BLaER1 (cell line): Measurements from ENCODE around the gene PSMD1.
"Not testable (repeated sequence)": the region's sequence is repeated elsewhere in the genome, so short reads cannot be mapped to it uniquely, and the experiment has no call there.

ENCODE experiments used
- H3K27ac ChIP-seq: shearing (Covaris generic); formaldehyde crosslinking; 2 replicates; pipeline ENCODE4 v1.8.1; 2022
- H3K27me3 ChIP-seq: shearing (Covaris generic); formaldehyde crosslinking; 2 replicates; pipeline ENCODE4 v1.8.1; 2022
- H3K36me3 ChIP-seq: shearing (Covaris generic); formaldehyde crosslinking; 2 replicates; pipeline ENCODE4 v1.8.1; 2022
- H3K4me1 ChIP-seq: shearing (Covaris generic); formaldehyde crosslinking; 2 replicates; pipeline ENCODE4 v1.8.1; 2022
- H3K4me2 ChIP-seq: shearing (Covaris generic); formaldehyde crosslinking; 2 replicates; pipeline ENCODE4 v1.8.1; 2022
- H3K4me3 ChIP-seq: shearing (Covaris generic); formaldehyde crosslinking; 2 replicates; pipeline ENCODE4 v1.8.1; 2022
- H3K9ac ChIP-seq: shearing (Covaris generic); formaldehyde crosslinking; 2 replicates; pipeline ENCODE4 v1.8.1; 2022
- H3K9me3 ChIP-seq: shearing (Covaris generic); formaldehyde crosslinking; 2 replicates; pipeline ENCODE4 v1.8.1; 2022
- H4K20me1 ChIP-seq: shearing (Covaris generic); formaldehyde crosslinking; 2 replicates; pipeline ENCODE4 v1.8.1; 2022
- Cebpa-rat ChIP-seq: shearing (Covaris generic); IDR thresholded peaks from 2 replicates; pipeline ENCODE4 v1.8.1; 2022

Gene PSMD1

DNA sequence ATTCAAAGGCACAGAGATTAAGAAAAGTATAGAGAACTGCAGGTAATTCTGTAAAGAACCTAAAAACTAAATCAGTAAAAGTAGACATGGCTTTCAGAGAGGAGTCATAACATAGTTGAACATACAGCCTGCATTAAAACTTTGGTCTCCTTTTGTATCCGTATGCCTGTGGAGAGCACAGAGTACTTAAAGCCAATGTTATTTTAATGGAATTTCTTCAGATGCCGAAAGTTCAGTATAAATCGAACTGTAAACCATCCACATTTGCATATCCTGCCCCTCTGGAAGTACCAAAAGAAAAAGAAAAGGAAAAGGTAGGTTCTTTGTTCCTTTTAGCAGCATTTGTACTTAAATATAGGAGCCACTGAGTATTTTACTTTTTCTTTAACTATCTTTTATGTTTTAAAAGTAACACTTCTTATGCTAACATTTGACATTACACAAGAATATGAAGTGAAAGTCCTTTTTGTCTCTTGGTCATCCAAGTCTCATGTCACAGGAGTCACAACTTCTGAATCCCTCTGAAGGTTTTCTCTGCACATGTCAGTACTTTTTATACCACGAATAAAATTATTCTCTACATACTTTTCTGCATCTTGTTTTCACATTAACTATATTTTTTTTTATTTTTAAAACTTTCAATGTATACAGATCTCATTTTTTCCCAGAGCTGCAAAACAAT lies 106.9 kb downstream of the PSMD1 start:
- Histone ChIP-seq H3K4me3 (no peak overlapping the region), H3K4me1 (peaks cover 1% of the 10 kb centered on the region; the same call in 1 of the 2 replicates), H3K9ac (no peak overlapping the region), H3K9me3 (no peaks in the 10 kb centered on the region), H4K20me1 (no peaks in the 10 kb centered on the region), H3K27ac (no peak overlapping the region), H3K36me3 (peaks cover 77% of the 10 kb centered on the region), H3K27me3 (no peaks in the 10 kb centered on the region), H3K4me2 (no peak overlapping the region)
- no peak for TF ChIP-seq Cebpa-rat

DNA sequence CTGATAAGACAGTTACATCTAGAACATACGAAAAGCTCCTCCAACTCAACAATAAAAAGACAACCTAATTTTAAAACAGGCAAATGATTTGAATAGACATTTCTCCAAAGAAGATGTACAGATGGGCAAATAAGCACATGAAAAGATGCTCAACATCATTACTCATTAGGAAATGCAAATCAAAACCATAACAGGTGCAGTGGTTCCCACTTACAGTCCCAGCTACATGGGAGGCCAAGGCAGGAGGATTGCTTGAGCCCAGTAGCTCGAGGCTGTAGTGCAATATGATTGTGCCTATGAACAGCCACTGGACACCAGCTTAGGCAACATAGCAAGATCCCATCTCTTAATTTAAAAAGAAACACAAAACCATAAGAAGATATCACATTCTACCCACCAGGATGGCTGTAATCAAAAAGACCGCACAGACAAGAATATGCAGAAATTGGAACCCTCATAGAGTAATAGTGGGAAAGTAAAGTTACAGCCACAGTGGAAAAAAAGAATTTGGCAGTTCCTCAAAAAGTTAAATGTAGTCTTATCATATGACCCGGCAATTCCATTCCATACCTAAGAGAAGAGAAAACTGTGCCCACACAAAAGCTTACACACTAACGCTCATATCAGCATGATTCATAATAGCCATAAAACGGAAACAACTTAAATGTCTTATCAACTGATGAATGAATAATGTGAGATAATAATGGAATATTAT lies 111.2 kb downstream of the PSMD1 start:
- Histone ChIP-seq H3K36me3 (peaks cover 90% of the 10 kb centered on the region), H3K9me3 (no peaks in the 10 kb centered on the region), H3K4me3 (no peak overlapping the region), H3K9ac (no peak overlapping the region), H3K4me2 (no peak overlapping the region), H4K20me1 (no peaks in the 10 kb centered on the region), H3K27me3 (no peaks in the 10 kb centered on the region), H3K27ac (no peak overlapping the region), H3K4me1 (peaks cover 5% of the 10 kb centered on the region; the same call in 1 of the 2 replicates)
- no peak for TF ChIP-seq Cebpa-rat

DNA sequence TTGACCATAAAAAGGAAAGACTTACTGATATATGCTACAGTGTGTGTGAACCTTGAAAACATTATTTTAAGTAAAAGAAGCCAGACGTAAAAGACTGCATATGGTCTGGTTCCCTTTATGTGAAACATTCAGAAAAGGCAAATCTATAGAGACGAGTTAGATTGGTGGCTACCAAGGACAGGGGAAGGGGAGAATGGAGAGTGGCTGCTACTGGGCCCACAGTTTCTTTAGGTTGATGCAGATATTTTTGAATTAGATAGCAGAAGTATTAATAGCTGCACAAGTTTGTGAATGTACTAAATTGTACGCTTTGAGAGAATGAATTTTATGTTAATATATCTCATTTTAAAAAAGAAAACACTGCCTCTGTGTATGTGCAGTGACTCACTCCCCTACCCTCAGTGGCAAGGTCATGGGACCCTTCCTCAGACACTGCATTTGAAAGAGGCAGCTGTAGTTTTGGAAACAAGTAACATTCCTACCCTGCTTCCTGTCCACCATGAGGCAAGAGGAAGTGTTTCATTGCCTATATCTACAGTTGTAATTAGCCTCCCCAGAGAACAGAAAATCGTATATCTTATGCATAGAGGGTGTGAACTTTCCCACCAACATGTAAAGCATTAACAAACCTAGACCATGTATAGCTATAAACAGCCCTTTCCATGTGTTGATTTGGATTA lies 111.9 kb downstream of the PSMD1 start:
- no peaks in the 10 kb centered on the region for H4K20me1 ChIP-seq
- no peaks in the 10 kb centered on the region for H3K9me3 ChIP-seq
- no peak overlapping the region for H3K9ac ChIP-seq
- no peak for TF ChIP-seq Cebpa-rat
- no peak overlapping the region for H3K4me2 ChIP-seq
- H3K36me3 ChIP-seq = peaks cover 89% of the 10 kb centered on the region
- no peaks in the 10 kb centered on the region for H3K27me3 ChIP-seq
- H3K27ac ChIP-seq = no peak overlapping the region
- H3K4me3 ChIP-seq = no peak overlapping the region
- peaks cover 5% of the 10 kb centered on the region; the same call in 1 of the 2 replicates for H3K4me1 ChIP-seq

DNA sequence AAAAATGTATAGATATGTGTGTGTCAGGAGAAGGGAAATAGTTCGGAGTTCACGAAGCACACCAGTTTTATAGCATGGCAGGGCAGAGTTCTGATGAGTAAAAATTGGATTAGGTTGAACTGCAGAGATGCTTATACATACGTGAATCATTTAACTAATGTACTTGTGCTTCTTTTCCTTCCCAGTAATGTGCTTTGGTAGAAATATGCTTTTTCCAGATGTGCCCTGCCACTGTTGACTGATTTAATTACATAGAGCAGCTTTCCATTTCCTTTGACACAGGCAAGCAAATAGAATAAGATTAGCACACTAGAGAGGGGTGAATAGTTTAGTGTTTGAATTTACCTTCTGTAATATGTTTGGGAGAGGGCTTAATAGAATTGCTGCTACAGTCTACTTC lies 112.8 kb downstream of the PSMD1 start:
- H3K9ac ChIP-seq = no peak overlapping the region
- no peak overlapping the region for H3K27ac ChIP-seq
- no peak for TF ChIP-seq Cebpa-rat
- H3K9me3 ChIP-seq = no peaks in the 10 kb centered on the region
- peaks cover 92% of the 10 kb centered on the region for H3K36me3 ChIP-seq
- no peaks in the 10 kb centered on the region for H4K20me1 ChIP-seq
- no peaks in the 10 kb centered on the region for H3K27me3 ChIP-seq
- H3K4me2 ChIP-seq = no peak overlapping the region
- H3K4me3 ChIP-seq = no peak overlapping the region
- peaks cover 5% of the 10 kb centered on the region; the same call in 1 of the 2 replicates for H3K4me1 ChIP-seq

DNA sequence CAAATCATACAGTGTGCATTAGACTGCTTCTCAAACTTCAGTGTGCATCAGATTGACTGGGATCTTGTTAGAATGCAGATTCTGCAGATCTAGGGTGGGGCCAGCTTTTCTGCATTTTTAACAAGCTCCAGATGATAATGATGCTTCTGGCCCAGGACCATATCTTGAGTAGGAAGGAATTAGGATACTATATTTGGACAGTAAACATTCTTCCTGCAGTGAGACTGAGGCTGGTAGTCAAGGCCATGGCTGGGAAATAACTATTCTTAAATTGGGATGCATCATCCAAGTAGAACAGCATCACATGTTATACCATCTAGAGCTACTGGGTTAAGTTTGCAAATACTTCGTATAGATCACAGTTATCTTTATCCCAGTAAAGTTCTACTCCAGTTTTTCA lies 113.4 kb downstream of the PSMD1 start:
- no peaks in the 10 kb centered on the region for H3K9me3 ChIP-seq
- TF ChIP-seq Cebpa-rat = no peak
- peaks cover 94% of the 10 kb centered on the region for H3K36me3 ChIP-seq
- H3K27me3 ChIP-seq = no peaks in the 10 kb centered on the region
- H3K9ac ChIP-seq = no peak overlapping the region
- H3K27ac ChIP-seq = no peak overlapping the region
- H3K4me3 ChIP-seq = no peak overlapping the region
- H3K4me2 ChIP-seq = no peak overlapping the region
- H4K20me1 ChIP-seq = no peaks in the 10 kb centered on the region
- H3K4me1 ChIP-seq = peaks cover 5% of the 10 kb centered on the region; the same call in 1 of the 2 replicates

DNA sequence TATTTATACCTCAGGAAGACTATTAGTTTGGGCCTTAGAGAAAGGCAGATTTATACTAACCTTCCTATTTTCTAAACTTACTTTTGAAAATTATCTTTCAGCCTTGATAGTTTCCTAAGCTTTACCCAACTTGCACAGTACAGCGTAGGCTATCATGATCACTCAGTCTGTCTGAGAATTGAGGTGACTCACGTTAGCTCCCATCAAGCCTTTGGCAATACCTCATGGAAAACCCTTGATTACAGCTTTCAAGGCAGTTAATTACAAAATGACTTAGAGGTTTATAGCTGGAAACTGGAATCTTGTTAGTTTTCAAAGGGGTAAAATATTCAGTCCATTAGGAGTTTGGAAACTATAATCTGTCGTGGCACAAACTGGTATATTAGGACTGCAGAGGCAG lies 115.4 kb downstream of the PSMD1 start:
- Histone ChIP-seq H3K27me3 (no peaks in the 10 kb centered on the region), H3K4me1 (peaks cover 5% of the 10 kb centered on the region; the same call in 1 of the 2 replicates), H3K27ac (no peak overlapping the region), H3K9ac (no peak overlapping the region), H3K9me3 (no peaks in the 10 kb centered on the region), H3K4me3 (no peak overlapping the region), H4K20me1 (no peaks in the 10 kb centered on the region), H3K4me2 (no peak overlapping the region), H3K36me3 (peaks cover 93% of the 10 kb centered on the region)
- no peak for TF ChIP-seq Cebpa-rat

DNA sequence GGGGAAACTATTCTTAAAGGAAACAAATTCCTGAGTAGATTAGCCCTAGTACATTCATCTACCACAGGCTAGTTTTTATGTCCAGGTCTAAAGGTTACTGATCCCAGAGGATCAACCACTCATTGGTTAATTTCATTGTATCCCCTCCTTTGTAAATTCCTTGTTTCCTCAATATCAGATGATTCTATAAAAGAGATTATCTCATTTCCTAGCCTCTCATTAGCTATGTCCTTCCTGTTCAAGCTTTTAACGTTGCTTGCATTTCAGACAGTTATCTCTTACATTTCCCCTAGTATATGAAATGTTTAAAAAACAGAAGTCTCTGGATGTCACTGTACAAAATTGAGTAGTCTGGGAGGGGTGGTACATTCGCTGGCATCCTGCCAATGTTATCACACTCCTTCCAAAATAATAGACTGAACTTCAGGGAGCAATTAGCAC lies 117.6 kb downstream of the PSMD1 start:
- Histone ChIP-seq H3K4me3 (no peak overlapping the region), H3K36me3 (peaks cover 76% of the 10 kb centered on the region), H3K9me3 (no peaks in the 10 kb centered on the region), H4K20me1 (no peaks in the 10 kb centered on the region), H3K9ac (no peak overlapping the region), H3K27me3 (no peaks in the 10 kb centered on the region), H3K4me1 (peaks cover 7% of the 10 kb centered on the region), H3K4me2 (no peak overlapping the region), H3K27ac (no peak overlapping the region)
- TF ChIP-seq Cebpa-rat = no peak

GRCh38 chr2:231176066-231176465 lies 119.4 kb downstream of the PSMD1 start:
- H4K20me1 ChIP-seq = no peaks in the 10 kb centered on the region
- H3K27me3 ChIP-seq = no peaks in the 10 kb centered on the region
- H3K9me3 ChIP-seq = no peaks in the 10 kb centered on the region
- H3K27ac ChIP-seq = no peak overlapping the region
- no peak overlapping the region for H3K4me3 ChIP-seq
- H3K4me1 ChIP-seq = peaks cover 25% of the 10 kb centered on the region
- H3K4me2 ChIP-seq = no peak overlapping the region
- TF ChIP-seq Cebpa-rat = no peak
- H3K9ac ChIP-seq = no peak overlapping the region
- H3K36me3 ChIP-seq = peaks cover 58% of the 10 kb centered on the region

GRCh38 chr2:231177156-231178025 lies 120.7 kb downstream of the PSMD1 start:
- H3K4me2 ChIP-seq = no peak overlapping the region
- no peaks in the 10 kb centered on the region for H3K27me3 ChIP-seq
- H3K4me1 ChIP-seq = peaks cover 38% of the 10 kb centered on the region
- no peak overlapping the region for H3K27ac ChIP-seq
- H3K9ac ChIP-seq = no peak overlapping the region
- H3K4me3 ChIP-seq = no peak overlapping the region
- H3K9me3 ChIP-seq = no peaks in the 10 kb centered on the region
- H3K36me3 ChIP-seq = peaks cover 45% of the 10 kb centered on the region
- H4K20me1 ChIP-seq = no peaks in the 10 kb centered on the region
- TF ChIP-seq Cebpa-rat = no peak

GRCh38 chr2:231178805-231179204 lies 122.1 kb downstream of the PSMD1 start:
- H3K9ac ChIP-seq, H3K27me3 ChIP-seq, H3K27ac ChIP-seq, H3K9me3 ChIP-seq, H3K4me3 ChIP-seq, H4K20me1 ChIP-seq: not testable (repeated sequence)
- Histone ChIP-seq H3K4me1 (peaks cover 41% of the 10 kb centered on the region), H3K4me2 (peak overlapping the region; percentile 63; the same call in 1 of the 2 replicates), H3K36me3 (peaks cover 34% of the 10 kb centered on the region)
